Measurements from ENCODE around the gene TIE1.

TIE1 gene

DNA sequence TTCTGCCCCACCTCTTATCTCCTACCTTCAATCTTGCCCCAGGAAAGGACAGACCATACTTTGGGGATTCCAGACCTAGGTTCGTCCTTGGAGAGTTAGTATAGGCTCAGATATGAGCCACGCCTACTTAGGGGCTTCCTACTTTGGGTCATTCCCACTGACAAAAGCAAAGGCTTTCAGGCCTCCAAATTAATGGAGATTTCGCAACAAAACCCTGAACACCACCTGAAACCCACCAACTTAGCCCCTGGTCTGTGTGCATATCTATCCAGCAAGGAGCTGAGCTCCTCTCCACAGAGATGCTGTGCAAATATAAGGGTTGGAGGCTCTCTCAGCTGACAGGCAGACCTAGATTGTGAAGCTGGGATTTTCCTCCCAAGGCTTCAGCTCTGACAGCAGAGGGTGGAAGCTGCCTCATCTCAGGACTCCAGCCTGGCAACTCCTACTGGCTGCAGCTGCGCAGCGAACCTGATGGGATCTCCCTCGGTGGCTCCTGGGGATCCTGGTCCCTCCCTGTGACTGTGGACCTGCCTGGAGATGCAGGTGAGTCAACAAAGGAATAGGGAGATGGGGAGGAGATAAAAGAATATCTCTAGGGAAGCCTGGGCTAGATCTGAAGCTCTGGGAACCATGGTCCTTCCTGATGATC lies 38.9 kb downstream of the TIE1 start:
- DNase-seq, result no peak

DNA sequence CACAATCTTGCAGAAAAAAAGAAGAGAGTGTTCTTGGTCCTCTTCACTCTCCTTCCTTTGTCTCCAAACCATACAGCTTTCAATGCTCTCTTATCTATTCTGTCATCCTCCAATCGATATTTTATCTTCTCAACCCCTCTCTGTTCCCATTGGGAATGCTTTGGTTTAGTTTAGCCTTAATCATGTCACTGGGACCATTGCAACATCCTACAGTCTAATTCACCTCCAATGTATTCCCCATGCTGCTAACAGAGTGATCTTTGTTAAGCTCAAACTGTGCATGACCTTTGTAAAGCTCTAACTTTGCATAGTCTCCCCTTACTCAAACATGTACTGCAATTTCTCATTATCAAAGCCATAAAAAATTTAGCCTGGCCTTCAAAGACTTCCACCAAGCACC lies 39.8 kb downstream of the TIE1 start:
- DNase-seq, result no peak

DNA sequence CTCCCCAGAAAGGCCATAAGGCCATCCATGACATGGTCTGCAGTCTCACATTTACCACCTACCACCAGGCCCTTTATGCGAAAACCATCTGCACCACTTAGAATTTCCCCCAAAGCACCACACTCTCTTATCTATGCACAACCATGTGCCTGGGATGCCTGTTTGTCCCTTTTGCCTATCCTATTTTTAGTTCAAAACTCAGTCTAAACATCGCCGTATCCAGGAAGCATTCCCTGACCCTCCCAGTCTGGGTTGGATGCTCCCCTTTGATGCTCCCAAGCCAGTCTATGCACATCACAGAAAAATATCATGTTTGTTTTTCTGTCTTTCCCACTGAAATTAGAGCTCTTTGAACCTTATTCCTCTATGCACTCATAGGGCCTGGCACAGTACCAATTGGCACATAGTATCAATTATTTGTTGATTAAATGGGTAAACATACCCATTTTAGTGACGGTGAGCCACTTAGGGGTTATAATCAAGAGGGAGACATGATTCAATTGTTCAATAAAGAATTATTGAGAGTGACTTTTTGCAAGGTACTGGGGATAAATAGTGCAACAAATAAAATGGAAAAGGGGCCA lies 43.6 kb downstream of the TIE1 start:
- DNase-seq, result no peak

DNA sequence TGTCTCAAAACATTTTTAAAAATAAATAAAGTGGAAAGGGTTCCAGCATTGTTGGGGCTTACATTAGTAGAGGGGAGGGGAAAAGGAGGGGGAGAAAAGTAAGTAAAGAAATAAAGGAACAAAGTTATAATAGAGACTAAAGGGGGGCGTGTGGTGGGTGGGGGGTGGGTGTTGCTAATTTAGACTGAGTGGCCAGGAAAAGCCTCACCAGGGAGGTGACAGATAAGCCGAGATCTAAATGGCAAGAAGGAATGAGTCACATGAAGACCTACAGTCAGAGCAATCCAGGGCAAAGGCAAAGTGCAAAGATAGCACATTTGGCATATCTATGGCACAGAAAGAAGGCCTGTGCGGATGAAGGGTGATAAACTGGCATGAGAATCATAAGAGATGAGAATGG lies 44.3 kb downstream of the TIE1 start:
- peak; percentile 23 to 48 (median 37) for DNase-seq

DNA sequence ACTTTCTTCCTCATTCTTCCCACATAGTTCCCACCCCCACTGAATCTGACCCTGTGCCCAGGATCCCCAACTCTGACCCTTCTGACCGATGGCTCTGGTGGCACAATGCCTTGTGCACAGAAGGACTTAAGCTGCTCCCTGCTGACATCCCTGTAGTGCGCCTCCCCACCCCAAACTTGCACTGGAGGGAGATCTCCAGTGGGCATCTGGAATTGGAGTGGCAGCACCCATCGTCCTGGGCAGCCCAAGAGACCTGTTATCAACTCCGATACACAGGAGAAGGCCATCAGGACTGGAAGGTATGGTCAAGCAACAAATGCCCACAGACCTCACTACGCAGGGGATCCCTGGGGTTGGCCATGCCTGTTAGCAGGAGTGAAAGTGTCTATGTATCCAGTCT lies 45.9 kb downstream of the TIE1 start:
- no peak for DNase-seq

DNA sequence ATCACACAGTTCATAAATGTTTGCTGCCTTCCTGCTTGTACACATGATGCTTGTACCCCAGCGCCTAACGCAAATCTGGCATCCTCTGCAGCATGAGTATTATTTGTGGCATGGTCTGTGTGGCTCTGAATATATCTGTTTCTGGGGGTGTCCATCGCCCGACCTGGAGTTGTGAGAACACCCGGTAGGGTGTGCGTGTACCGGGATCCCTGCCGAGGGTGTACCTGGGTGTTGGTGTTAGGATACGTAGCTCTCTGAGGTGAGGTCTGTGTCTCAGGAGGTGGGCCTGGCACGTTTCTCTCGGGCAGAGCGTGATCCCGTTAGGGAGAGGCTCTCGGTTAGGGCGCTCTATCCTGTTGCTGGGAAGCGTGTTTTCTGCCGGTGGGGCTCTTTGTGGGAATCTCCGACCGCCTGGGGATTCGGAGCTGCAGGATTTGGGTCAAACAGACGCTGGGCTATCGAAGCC lies 47.6 kb downstream of the TIE1 start:
- DNase-seq, result no peak

DNA sequence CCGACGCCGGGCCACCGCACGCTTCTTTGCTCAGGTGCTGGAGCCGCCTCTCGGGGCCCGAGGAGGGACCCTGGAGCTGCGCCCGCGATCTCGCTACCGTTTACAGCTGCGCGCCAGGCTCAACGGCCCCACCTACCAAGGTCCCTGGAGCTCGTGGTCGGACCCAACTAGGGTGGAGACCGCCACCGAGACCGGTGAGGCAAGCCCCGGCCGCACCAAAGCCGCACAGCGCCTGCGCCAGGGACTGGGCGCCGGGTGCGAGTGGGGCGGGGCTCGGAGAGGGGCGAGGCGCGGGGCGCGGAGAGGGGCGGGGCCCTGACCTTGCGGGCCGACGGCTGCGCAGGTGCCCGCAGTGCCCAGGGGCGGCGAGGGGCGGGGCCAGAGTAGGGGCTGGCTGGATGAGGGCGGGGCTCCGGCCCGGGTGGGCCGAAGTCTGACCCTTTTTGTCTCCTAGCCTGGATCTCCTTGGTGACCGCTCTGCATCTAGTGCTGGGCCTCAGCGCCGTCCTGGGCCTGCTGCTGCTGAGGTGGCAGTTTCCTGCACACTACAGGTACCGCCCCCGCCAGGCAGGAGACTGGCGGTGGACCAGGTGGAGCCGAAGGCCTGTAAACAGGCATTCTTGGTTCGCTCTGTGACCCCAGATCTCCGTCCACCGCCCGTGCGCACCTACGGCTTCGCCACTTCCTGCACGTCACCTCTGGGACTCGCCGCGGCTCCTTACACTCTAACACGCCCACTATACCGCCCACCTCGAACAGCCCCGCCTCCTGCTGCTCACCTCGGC lies 48.2 kb downstream of the TIE1 start:
- DNase-seq, result peak in 1 of 3 donors; percentile 14

DNA sequence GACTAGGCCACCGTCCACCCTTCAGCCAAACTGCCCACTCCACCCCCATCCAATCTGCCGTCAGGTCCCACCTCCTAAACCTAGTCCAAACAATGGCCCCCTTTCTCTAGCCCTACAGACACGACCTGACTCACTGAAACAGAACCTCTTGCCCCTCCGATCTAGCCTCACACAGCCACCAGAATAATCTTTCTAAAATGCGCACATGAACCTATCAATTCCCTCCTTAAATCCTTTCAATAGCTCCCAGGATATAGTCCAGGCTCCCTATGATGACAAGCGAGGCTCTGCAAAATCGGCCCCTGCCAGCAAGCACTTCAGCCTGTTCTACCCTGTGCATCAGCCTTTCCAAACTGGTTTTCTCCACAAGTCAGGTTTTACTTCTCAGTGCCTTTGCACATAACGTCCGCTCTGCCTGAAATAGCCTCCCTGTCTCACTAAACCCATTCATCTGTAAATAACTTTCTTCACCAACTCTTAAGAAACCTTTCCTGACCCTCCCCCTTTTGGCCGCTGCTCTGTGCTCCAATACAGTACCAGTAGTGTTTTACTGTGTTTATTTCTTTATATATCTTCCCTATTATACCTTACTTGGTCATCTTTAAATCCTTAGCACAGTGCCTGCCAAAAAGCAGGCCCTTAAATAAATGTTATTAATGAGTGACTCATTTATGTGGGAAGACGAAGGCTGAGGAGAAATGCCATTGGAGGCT lies 49.0 kb downstream of the TIE1 start:
- no peak for DNase-seq

DNA sequence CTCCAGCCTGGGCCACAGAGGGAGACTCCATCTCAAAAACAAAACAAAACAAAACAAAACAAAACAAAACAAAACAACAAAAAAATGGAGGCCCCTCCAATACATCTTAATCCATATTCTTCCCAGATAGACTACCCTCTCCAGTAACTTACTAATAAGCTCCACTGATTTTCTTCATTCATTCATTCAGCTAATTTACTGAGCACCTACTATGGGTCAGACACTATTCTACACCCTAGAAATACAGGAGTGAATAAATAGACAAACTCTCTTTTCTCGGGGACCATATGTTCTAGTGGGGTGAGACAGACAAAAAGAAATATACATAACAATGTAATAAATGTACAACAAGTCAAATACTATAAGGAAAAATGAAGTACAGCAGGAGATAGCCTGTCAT lies 50.2 kb downstream of the TIE1 start:
- no peak for DNase-seq

DNA sequence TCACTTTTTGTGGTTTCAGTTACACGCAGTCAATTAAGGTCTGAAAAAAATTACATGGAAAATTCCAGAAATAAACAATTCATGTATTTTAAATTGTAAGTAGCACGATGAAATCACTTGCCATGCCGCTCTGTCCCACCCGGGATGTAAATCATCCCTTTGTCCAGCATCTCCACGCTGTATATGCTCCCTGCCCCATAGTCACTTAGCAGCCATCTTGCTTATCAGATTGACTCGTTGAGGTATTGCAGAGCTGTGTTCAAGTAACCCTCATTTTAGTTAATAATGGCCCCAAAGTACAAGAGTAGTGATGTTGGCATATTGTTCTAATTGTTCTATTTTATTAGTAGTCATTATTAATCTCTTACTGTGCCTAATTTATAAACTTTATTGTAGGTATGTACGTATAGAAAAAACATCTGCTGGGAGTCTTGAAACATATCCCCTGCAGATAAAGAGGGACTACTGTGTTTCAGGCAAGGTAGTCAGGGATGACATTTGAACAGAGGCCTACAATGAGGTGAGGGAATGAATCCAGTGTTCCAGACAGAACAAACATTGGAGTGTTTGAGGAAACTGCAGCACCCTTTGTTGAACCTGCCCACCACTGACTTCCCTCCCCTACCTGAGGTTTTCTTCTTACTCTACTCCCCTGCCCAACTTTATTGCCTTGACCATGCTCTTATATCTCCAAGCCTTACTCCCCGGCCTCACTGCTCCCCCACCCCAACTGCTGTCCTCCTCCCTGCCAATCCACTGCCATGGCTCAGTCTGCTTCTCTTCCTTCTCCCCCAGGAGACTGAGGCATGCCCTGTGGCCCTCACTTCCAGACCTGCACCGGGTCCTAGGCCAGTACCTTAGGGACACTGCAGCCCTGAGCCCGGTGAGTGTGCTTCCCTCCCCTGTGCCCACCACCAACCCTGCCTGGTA lies 50.9 kb downstream of the TIE1 start:
- no peak for DNase-seq

DNA sequence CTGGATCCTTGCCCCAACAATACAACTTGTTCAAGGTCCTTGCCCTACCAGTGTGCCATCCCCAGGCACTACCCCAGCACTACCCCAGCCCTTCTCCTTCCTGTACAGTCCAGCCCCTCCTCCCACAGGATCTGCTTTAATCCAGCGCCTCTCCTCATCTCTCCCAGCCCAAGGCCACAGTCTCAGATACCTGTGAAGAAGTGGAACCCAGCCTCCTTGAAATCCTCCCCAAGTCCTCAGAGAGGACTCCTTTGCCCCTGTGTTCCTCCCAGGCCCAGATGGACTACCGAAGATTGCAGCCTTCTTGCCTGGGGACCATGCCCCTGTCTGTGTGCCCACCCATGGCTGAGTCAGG lies 51.5 kb downstream of the TIE1 start:
- no peak for DNase-seq

DNA sequence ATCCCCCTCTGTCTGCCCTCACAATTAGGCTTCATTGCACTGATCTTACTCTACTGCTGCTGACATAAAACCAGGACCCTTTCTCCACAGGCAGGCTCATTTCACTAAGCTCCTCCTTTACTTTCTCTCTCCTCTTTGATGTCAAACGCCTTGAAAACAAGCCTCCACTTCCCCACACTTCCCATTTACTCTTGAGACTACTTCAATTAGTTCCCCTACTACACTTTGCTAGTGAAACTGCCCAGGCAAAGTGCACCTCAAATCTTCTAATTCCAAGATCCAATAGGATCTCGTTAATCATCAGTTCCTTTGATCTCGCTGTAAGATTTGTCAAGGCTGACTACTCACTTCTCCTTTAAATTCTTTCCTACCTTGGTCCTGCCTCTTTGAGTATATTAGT lies 52.1 kb downstream of the TIE1 start:
- DNase-seq, result peak in 1 of 3 donors; percentile 11

DNA sequence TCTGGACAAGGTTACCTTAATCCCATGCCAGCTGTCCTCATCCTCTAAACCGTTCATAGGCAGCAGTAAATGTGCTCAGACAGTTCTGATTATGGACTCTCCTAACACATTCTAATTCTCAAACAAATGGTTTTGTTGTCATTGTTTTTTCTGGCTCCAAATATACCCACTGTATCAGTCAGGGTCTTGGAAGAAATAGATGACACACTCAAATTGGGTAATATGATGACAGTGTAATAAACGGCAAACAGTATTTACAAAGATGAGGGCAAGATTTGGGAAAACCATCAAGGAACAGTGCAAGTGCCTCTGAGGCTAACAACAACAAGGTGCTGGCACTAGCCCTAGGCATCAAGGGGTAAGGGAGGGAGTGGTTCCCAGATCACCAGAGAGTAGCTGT lies 53.7 kb downstream of the TIE1 start:
- no peak for DNase-seq

DNA sequence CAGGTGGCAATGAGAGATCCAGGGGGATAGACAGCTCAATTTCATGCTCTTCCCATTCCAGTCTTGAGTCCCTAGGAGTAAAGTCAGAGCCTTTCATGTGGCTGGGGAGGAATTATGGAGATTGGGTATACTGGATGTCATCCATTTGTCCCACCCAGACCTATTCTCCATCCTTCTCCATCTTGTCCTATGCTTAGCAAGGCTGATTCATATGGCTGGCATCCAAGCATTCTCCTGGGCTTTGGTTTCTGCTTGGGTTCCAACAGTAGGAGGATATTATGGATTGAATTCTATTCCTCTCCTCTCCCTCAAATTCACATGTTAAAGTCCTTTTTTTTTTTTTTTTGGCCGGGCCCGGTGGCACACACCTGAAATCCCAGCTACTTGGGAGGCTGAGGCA lies 54.2 kb downstream of the TIE1 start:
- no peak for DNase-seq

DNA sequence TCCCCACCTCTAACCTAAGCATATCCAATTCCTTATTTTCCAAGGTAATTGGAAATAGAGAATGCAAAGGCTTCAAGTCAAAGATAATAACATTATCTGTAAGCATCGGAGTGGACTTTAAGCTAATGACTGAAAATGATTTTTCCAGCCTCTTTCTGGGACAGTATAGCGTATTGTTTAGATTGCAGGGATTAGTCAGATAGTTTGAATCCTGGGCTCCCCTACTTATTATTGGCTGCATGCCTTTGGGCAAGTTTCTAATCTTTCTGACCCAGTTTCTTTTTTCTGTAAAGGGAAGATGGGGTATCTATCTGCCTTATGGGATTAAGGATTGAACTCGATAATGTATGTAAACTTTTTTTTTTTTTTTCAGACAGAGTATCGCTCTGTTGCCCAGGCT lies 56.5 kb downstream of the TIE1 start:
- DNase-seq, result no peak

DNA sequence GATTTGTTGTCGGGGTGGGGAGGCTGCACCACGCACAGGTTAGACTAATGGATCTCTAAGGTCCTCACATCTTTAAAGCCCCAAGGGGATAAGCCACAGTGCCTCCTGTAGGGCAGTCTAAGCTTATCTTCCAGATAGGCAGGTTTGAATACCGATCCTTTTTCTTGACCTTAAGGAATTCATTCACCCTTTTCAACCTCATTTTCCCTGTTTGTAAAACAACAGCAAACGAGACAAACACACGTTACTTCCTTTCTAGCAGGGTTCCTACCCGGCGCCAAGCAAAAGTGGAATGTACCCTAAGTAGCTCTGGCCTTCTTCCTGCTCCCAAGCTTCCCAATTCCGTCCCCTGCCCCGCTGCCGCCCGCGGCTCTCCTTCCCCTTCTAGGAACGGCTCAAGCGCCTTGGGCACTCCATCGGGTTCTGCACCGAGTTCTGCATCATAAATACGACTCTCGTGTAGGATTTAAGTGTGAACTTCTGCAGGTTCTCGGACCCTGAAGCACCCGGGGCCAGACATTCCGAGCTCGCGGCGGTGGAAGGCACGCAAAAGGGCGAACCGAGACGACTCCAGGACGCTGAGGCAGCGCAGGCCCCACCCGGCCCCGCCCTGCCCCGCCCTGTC lies 57.5 kb downstream of the TIE1 start:
- DNase-seq, result peak; percentile 61 to 81 (median 61)

DNA sequence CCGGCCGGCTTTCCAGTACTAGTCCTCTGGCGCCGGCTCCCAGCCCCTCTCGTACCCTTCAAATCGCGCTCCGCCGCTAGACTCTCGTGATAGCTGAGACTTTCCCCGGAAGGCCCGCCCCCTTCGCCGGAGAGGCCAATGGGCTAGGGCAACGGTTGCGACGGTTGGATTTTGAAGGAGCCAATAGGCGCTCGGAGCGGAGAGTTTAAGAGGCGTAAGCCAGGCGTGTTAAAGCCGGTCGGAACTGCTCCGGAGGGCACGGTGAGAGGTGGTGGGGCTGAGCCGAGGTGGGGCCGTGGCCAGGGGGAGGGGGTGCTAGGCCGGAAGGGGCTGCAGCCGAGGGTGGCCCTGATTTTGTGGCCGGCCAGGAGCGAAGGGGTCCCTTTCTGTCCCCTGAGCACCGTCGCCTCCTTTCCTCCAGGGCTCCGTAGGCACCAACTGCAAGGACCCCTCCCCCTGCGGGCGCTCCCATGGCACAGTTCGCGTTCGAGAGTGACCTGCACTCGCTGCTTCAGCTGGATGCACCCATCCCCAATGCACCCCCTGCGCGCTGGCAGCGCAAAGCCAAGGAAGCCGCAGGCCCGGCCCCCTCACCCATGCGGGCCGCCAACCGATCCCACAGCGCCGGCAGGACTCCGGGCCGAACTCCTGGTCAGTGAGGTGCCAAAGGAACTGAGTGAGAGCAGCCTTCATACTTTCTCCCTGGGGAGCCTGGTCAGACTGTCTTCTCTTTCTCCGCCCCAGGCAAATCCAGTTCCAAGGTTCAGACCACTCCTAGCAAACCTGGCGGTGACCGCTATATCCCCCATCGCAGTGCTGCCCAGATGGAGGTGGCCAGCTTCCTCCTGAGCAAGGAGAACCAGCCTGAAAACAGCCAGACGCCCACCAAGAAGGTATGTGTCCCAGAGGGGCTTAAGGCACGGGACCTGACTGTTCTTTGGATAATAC lies 58.2 kb downstream of the TIE1 start, which contains the start of gene CDC20:
TSS of gene CDC20 (plus strand) at position 236 of the 948 bp plus-strand sequence. CDS start at position 471, 235 bp downstream.
- peak; percentile 98 to 100 (median 99) for DNase-seq

DNA sequence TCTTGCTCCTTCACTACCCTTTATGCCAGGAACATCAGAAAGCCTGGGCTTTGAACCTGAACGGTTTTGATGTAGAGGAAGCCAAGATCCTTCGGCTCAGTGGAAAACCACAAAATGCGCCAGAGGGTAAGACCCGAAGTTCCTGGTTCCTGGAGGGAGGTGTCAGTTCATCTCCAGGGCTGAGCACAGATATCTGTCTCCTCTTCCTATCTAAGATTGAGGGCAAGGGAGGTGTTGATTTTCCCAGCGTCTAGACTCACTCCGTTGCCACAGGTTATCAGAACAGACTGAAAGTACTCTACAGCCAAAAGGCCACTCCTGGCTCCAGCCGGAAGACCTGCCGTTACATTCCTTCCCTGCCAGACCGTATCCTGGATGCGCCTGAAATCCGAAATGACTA lies 58.9 kb downstream of the TIE1 start:
- no peak for DNase-seq

DNA sequence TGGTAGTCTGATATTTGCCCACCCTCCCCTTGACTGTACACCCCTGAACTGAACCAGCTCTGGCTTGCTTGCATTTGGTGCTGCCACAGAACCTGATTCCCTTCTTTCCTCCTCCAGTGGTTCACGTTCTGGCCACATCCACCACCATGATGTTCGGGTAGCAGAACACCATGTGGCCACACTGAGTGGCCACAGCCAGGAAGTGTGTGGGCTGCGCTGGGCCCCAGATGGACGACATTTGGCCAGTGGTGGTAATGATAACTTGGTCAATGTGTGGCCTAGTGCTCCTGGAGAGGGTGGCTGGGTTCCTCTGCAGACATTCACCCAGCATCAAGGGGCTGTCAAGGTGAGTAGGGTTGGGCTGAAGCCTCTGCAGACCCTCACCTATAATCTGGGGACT lies 59.8 kb downstream of the TIE1 start:
- DNase-seq, result no peak

DNA sequence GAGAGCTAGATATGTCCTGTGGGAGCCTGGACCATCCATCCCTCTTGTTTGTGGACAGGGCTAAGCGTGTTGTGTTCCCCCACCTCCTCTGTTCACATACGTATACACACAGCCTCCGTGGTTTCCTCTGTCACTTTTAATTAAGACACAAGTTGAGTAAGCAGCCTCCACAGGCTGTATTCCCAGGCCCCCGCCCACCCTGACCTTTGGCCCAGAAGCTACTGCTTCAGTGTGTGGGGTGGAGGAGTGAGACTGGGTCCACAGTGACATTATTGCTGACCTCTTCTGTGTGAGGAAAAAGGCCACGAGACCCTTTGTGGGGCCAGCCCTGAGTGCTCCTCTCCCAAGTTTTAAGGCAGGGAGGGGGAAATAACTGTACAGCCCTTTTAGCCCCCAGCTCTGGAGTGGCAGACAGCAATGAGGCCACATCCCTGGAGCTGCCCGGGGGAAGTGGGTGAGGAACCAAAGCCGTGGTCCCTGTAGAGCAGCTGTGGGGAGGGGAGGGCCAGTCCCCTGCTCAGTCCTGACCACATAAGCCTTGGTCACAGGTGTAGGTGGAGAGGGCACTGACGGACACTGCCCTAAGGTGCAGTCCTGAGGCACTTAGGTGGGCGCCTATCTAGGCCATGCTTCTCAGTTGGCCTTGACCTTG lies 62.6 kb downstream of the TIE1 start:
- DNase-seq, result peak; percentile 44 to 61 (median 50)
